Thyroid gland (tissue), 4 donors: ENCODE results near the gene FNDC3B. TPM values are rescaled to one million over a fixed set of nuclear protein-coding genes. Genes with fewer than 3 reads are reported as not detected.
"Not testable (repeated sequence)": the region's sequence is repeated elsewhere in the genome, so short reads cannot be mapped to it uniquely, and the experiment has no call there.

Source experiments
- DNase-seq, 2 donors: peaks; one replicate each; pipeline ENCODE4 v3.0.0-alpha.2; 2019
- H3K27ac ChIP-seq, 3 donors: fragments of 200-600 bp; sonication (generic); 1 replicate in 2 of 3; 2 replicates in 1 of 3; pipeline ENCODE4 v1.5.1; 2016 to 2019; ENCODE audit warnings: mild to moderate bottlenecking in 1 of 3, moderate library complexity in 1 of 3
- H3K27me3 ChIP-seq: fragments of 200-600 bp; sonication (generic); one replicate; pipeline ENCODE4 v1.5.1; 2019
- H3K36me3 ChIP-seq, 2 donors: fragments of 200-600 bp; sonication (generic); one replicate each; pipeline ENCODE4 v1.5.1; 2016 to 2019
- H3K4me1 ChIP-seq, 2 donors: fragments of 200-600 bp; sonication (generic); one replicate each; pipeline ENCODE4 v1.5.1; 2017 to 2019
- H3K4me3 ChIP-seq, 3 donors: fragments of 200-600 bp; sonication (generic); replicated peaks in 1 of 3; 1 replicate in 2 of 3; 2 replicates in 1 of 3; pipeline ENCODE4 v1.5.1; 2016; ENCODE audit warnings: mild to moderate bottlenecking in 1 of 3
- H3K9me3 ChIP-seq: fragments of 200-600 bp; sonication (generic); one replicate; pipeline ENCODE4 v1.5.1; 2017
- CTCF ChIP-seq, 6 experiments: fragments of 200-600 bp in 3 of 6; fragments of 450-650 bp in 3 of 6; sonication (generic) in 3 of 6; IDR thresholded peaks; one replicate each; pipeline ENCODE4 v1.5.1; 2016 to 2019; ENCODE audit warnings: antibody characterized with exemption in 6 of 6, mild to moderate bottlenecking in 2 of 6, inconsistent platforms in 1 of 6, moderate library complexity in 1 of 6
- POLR2A ChIP-seq, 2 donors: fragments of 450-650 bp; IDR thresholded peaks; one replicate each; pipeline ENCODE4 v1.6.1; 2017; ENCODE audit warnings: antibody characterized with exemption in 2 of 2, mild to moderate bottlenecking in 2 of 2, moderate library complexity in 1 of 2
- WGBS, 2 donors: methylation state at CpG; one replicate each; pipeline ENCODE4 v1.1.5; 2017; 5-methylcytosine and 5-hydroxymethylcytosine counted together
- intact Hi-C: fragments of 100-400 bp; cut with DNase I; formaldehyde crosslinking; loops from one replicate; pipeline ENCODE4 v1.15.1; 2023
- total RNA-seq, 4 donors: library from RNA; depleted of rRNA; stranded (reverse); fragments of >200 nt; gene quantifications; one replicate each; pipeline ENCODE4 v1.2.3, GENCODE V29; 2016

Gene FNDC3B
- total RNA-seq, 4 donors from 2014 or later: 118 to 172 (median 146) TPM

- 96 to 99% methylated on average over 4 of the region's 4 CpGs for WGBS, 2 donors
- Histone ChIP-seq H3K4me1 (peaks cover 0 to 4% of the 10 kb centered on the region in 2 donors), H3K27ac (no peak overlapping the region), H3K27me3 (no peaks in the 10 kb centered on the region), H3K9me3 (no peaks in the 10 kb centered on the region), H3K4me3 (no peak overlapping the region), H3K36me3 (no peaks in the 10 kb centered on the region)
- TF ChIP-seq CTCF (IDR thresholded peaks at IDR 0.05): no peak
- DNase-seq: no peak
- intact Hi-C loops: no loop called here
Observed at GRCh38 chr3:172238188-172238587, 198.8 kb downstream of the FNDC3B start.

GRCh38 chr3:172239218-172239790 is 199.9 kb downstream of the FNDC3B start:
- no peak for TF ChIP-seq POLR2A (IDR thresholded peaks at IDR 0.05)
- Histone ChIP-seq H3K27ac (no peak overlapping the region), H3K9me3 (no peaks in the 10 kb centered on the region), H3K4me3 (no peak overlapping the region), H3K36me3 (no peaks in the 10 kb centered on the region), H3K4me1 (peaks cover 0 to 4% of the 10 kb centered on the region in 2 donors), H3K27me3 (no peaks in the 10 kb centered on the region)
- intact Hi-C loops: no loop called here
- WGBS, 2 donors: 87 to 88% methylated on average over 3 of the region's 3 CpGs
- DNase-seq: no peak

- no peaks in the 10 kb centered on the region for H3K9me3 ChIP-seq
- H3K27me3 ChIP-seq: no peaks in the 10 kb centered on the region
- TF ChIP-seq POLR2A (IDR thresholded peaks at IDR 0.05): no peak
- TF ChIP-seq CTCF (IDR thresholded peaks at IDR 0.05): no peak
- peaks cover 13 to 18% of the 10 kb centered on the region in 2 donors for H3K4me1 ChIP-seq
- H3K4me3 ChIP-seq: no peak overlapping the region
- WGBS, 2 donors: 92 to 93% methylated on average over 1 of the region's 1 CpG
- intact Hi-C loops: no loop called here
- no peak for DNase-seq
- no peaks in the 10 kb centered on the region for H3K36me3 ChIP-seq
- no peak overlapping the region for H3K27ac ChIP-seq
Observed at GRCh38 chr3:172241405-172241804, 202.0 kb downstream of the FNDC3B start.

GRCh38 chr3:172242471-172242870 is 203.1 kb downstream of the FNDC3B start:
- H3K9me3 ChIP-seq, H3K27me3 ChIP-seq, H3K36me3 ChIP-seq, H3K27ac ChIP-seq, DNase-seq, intact Hi-C loops, H3K4me3 ChIP-seq: not testable (repeated sequence)
- H3K4me1 ChIP-seq: peaks cover 13 to 19% of the 10 kb centered on the region in 2 donors
- 95 to 100% methylated on average over 3 of the region's 3 CpGs for WGBS, 2 donors

- H3K4me3 ChIP-seq, H3K27me3 ChIP-seq, DNase-seq, H3K27ac ChIP-seq, intact Hi-C loops, H3K36me3 ChIP-seq, H3K9me3 ChIP-seq: not testable (repeated sequence)
- 63 to 80% methylated on average over 3 of the region's 3 CpGs for WGBS, 2 donors
- peaks cover 13 to 19% of the 10 kb centered on the region in 2 donors for H3K4me1 ChIP-seq
Observed at GRCh38 chr3:172243376-172243775, 204.0 kb downstream of the FNDC3B start.

- H3K9me3 ChIP-seq: no peaks in the 10 kb centered on the region
- no peaks in the 10 kb centered on the region for H3K36me3 ChIP-seq
- no peak overlapping the region for H3K27ac ChIP-seq
- no peaks in the 10 kb centered on the region for H3K27me3 ChIP-seq
- intact Hi-C loops: no loop called here
- peaks cover 13 to 18% of the 10 kb centered on the region in 2 donors for H3K4me1 ChIP-seq
- 84 to 86% methylated on average over 2 of the region's 2 CpGs for WGBS, 2 donors
- no peak overlapping the region for H3K4me3 ChIP-seq
- TF ChIP-seq POLR2A (IDR thresholded peaks at IDR 0.05) (no peak), CTCF (IDR thresholded peaks at IDR 0.05) (no peak)
- no peak for DNase-seq
Observed at GRCh38 chr3:172244011-172244410, 204.6 kb downstream of the FNDC3B start.

- intact Hi-C loops: no loop called here
- Histone ChIP-seq H3K4me3 (no peak overlapping the region), H3K27ac (no peak overlapping the region), H3K4me1 (peaks cover 13 to 15% of the 10 kb centered on the region in 2 donors), H3K36me3 (no peaks in the 10 kb centered on the region), H3K9me3 (no peaks in the 10 kb centered on the region), H3K27me3 (no peaks in the 10 kb centered on the region)
- DNase-seq: no peak
- 87 to 92% methylated on average over 2 of the region's 2 CpGs for whole genome bisulfite sequencing, 2 donors
- no peak for TF ChIP-seq POLR2A (IDR thresholded peaks at IDR 0.05)
- no peak for TF ChIP-seq CTCF (IDR thresholded peaks at IDR 0.05)
Observed at GRCh38 chr3:172245241-172245640, 205.9 kb downstream of the FNDC3B start.
